HG02642 (cell line): Measurements from ENCODE around the gene SLC66A2.

Source experiments
- ATAC-seq: cut with Tn5 transposase; IDR thresholded peaks from one replicate; pipeline ENCODE4 v1.9.1; 2021; ENCODE audit warnings: mild to moderate bottlenecking; ENCODE audit not compliant: unreplicated experiment, poor library complexity

Gene SLC66A2

DNA sequence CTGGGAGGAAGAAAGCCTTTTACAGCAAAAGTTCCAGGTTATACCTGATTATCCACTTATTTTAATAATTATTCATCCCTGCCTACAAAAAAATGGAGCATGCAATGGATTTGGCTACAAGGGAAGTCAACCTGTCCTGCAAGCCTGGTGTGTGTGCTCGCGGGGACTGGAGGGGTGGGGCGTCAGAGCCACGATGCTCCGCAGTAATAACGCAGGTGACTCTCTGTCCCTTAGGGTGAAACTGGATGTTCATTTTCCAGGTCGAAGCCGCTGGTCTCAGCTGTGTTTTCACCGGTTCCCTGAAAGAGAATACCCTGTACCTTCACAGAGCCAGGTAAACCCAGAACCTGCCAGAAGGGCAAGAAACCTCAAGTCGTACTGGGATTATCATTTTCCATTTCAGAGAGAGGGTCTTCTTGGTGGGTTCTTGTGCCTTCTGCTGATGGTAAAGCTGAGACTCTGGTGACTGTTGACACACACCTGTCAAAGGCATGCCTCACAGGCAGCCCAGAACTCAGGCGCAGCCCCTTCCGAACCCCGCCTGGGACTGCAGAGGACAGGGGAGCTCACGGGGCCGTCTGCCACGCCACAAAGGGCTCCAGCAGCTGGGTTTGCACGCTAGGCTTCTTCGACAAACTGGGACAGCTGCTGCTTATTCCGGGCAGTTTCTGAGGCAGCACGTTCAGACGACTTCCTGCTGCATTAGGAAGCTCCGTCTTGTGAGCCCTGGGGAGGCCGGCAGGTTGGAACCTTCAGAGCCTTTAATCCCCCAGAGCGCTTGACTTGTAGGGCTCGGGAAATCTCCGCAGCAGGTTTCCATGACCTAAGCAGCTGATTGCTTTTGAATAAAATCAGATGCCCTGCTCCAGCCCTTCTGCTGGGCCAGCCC, 95.1 kb downstream of the SLC66A2 start:
- ATAC-seq, result peak; percentile 62

DNA sequence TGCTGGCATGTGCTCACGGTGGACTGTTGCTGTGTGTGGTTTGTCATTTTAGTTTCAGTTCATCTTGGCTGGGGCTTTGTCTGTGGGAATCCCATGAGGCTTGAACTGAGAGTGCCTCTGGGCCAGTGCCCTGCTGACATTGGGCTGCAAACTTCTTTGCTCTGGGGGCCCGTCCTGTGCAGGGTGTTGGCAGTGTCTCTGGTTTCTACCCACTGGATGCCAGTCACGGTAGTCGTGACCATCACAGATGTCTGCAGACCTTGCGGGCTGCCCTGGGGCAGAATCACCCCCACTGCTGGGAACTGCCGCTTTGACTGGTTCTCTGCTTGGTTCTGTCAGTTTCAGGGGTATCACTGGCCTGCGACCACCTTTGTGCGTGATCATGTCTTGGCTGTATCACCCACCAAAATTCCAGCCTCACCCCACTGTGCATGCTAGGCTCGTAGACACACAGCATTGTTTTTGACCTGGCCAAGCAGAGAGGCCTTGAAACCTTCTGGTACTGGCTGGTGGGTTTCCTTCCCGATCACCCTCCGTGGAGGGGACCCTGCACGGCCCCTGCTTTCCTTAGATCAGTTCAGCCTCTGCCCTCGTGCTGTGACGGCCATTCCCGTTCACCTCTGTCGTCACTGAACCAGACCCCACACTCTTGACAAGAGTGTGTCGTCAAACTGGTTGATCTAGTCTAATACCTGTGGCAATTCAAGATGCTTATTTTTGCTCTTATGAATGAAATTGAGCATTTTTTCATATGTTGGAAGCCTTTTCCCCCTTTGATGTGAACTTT, 96.1 kb downstream of the SLC66A2 start:
- ATAC-seq, result peak; percentile 80

DNA sequence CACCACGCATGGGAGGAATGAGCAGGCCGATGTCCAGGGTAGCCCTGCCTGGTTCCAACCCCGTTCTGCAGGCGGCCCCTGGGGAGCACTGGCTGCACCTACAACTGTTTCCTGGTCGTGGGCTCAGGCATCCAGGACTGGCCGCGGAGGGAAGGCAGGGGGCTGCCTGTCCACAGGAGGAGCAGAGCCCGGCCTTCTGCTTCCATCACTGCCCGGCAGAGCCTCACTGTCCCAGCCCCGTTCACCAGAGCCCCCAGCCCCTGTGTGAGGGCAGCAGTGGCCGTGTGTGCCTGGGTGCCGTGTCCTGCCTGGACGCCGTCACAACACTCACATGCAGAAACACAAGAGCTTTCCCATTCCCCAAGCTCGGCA, 97.5 kb downstream of the SLC66A2 start:
- no peak for ATAC-seq

DNA sequence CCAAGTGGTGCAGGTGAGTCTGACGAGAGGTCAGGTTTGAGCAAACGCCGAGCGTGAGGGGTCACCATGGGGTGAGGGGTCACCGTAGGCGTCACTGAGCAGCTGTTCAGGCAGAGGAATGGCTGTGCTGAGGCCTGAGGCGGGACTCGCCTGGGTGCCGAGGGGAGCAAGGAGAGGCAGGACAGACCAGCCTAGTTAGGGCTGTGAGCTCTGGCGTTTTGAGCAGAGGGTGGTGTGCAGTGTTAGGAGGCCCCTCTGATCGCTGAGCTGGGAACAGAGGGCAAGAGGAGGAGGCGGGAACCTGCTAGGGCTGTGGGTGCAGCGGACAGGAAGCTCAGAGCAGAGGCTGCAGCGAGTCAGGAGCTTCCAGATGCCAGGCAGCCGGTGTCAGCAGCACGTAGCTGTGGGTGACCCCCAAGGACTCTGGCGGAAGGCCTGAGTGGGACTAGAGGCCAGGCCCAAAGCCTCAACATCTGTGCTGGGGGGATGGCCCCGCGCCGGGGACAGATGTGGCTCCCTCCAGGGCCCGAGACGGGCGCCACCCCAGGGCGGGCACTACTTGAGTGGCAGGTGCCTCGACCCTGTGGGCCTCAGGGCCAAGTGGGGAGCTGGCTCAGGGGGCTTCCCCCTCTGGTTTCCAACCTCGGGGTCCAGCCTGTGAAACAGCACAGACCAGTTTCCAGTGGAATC, 98.0 kb downstream of the SLC66A2 start:
- no peak for ATAC-seq

DNA sequence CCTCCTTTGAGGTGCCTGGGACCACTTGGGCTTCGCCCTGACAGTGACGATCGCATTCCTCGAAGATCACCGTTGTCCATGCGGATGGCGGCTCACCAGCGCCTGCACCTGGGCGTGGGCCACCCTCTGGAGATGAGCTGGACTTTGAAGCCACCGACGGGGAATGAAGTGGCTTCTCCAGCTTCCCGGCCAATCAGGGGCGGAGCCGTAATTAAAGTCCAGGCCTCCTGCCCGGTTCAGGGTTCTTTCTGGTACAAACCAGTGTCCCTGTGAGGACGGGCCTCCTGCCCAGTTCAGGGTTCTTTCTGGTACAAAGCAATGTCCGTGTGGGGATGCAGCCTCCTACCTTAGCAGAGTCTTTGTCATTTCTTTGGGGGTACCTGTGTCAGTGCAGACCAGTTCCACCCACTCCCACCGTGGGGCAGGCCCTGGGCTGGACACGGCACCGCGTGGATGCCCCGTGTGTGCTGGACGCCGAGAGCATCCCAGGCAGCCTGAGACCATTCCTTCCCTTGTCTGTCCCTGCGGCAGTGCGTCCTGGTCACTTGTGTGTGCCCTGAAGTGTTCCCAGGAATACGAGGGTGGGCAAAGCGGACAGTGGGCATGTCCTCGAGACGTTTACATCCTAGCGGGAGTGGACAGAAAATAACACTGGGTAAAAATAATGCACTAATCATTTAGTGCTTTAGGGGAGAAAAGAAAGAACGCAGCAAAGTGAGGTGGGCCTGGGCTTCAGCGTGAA, 98.7 kb downstream of the SLC66A2 start:
- no peak for ATAC-seq
